ENCODE measurements around the gene ABHD12.

Gene ABHD12

DNA sequence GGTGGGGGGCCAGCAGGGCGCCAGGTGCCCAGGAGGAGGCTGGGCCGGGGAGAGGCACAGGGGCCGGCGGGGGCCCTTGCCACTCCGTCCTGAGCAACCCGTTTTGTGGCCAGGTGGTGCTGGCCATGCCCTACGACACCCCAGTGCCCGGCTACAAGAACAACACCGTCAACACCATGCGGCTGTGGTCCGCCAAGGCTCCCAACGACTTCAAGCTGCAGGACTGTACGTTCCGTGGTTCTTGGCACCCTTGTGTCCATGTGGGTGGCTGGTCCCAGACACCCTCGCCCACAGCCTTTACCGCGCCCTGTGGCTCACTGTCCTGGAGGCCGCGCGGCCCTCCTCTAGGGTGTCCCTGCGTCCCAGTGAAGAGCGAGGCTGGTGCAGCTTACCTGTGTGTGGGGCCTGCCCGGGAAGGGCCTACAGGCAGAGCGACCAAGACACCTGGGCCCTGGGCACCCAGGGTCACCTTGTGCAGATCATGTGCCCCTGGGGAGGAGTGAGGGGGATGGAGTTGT lies 114.0 kb downstream of the ABHD12 start:
- TF ChIP-seq REST (IDR thresholded peaks at IDR 0.05; ENCODE audit: insufficient replicate concordance, low read depth): no peak
- TF ChIP-seq CTCF (IDR thresholded peaks at IDR 0.05; ENCODE audit: insufficient read depth, low read length): no peak
- no peak for TF ChIP-seq GABPA (IDR thresholded peaks at IDR 0.05; ENCODE audit: low read depth)
- no peak for TF ChIP-seq SPI1 (IDR thresholded peaks at IDR 0.05; ENCODE audit: borderline replicate concordance, low read depth)
- TF ChIP-seq POLR2AphosphoS5 (IDR thresholded peaks at IDR 0.05; ENCODE audit: low read depth): no peak
- DNase-seq (ENCODE audit: low read depth in 1 of 2, low spot score in 1 of 2): no peak
- Histone ChIP-seq H3K4me3 (replicated peaks; ENCODE audit: insufficient read depth, low read length) (no peak overlapping the region), H3K27me3 (ENCODE audit: insufficient read depth, poor library complexity, severe bottlenecking) (no peaks in the 10 kb centered on the region), H3K27ac (replicated peaks) (no peak overlapping the region)

- Histone ChIP-seq H3K27me3 (ENCODE audit: insufficient read depth, poor library complexity, severe bottlenecking) (no peaks in the 10 kb centered on the region), H3K27ac (replicated peaks) (no peak overlapping the region), H3K4me3 (replicated peaks; ENCODE audit: insufficient read depth, low read length) (no peak overlapping the region)
- no peak for TF ChIP-seq POLR2AphosphoS5 (IDR thresholded peaks at IDR 0.05; ENCODE audit: low read depth)
- no peak for TF ChIP-seq SPI1 (IDR thresholded peaks at IDR 0.05; ENCODE audit: borderline replicate concordance, low read depth)
- no peak for TF ChIP-seq CTCF (IDR thresholded peaks at IDR 0.05; ENCODE audit: insufficient read depth, low read length)
- TF ChIP-seq GABPA (IDR thresholded peaks at IDR 0.05; ENCODE audit: low read depth): no peak
- no peak for TF ChIP-seq REST (IDR thresholded peaks at IDR 0.05; ENCODE audit: insufficient replicate concordance, low read depth)
- DNase-seq (ENCODE audit: low read depth in 1 of 2, low spot score in 1 of 2): no peak
These were observed 114.7 kb downstream of the ABHD12 start for GRCh38 chr20:25275813-25276532.

GRCh38 chr20:25274891-25275812 lies 115.5 kb downstream of the ABHD12 start:
- no peak overlapping the region for H3K4me3 ChIP-seq (replicated peaks; ENCODE audit: insufficient read depth, low read length)
- TF ChIP-seq CTCF (IDR thresholded peaks at IDR 0.05; ENCODE audit: insufficient read depth, low read length) (no peak), SPI1 (IDR thresholded peaks at IDR 0.05; ENCODE audit: borderline replicate concordance, low read depth) (no peak), POLR2AphosphoS5 (IDR thresholded peaks at IDR 0.05; ENCODE audit: low read depth) (no peak), GABPA (IDR thresholded peaks at IDR 0.05; ENCODE audit: low read depth) (no peak), REST (IDR thresholded peaks at IDR 0.05; ENCODE audit: insufficient replicate concordance, low read depth) (no peak)
- no peaks in the 10 kb centered on the region for H3K27me3 ChIP-seq (ENCODE audit: insufficient read depth, poor library complexity, severe bottlenecking)
- no peak overlapping the region for H3K27ac ChIP-seq (replicated peaks)
- no peak for DNase-seq (ENCODE audit: low read depth in 1 of 2, low spot score in 1 of 2)
